Neural cell (in vitro differentiated cells): ENCODE measurements around the gene SHMT2. TPM values are rescaled to one million over a fixed set of nuclear protein-coding genes. Genes with fewer than 3 reads are reported as not detected.

Source experiments
- H2AFZ ChIP-seq: fragments of 200-600, 300-800 bp; sonication (generic), shearing (Covaris generic); 2 replicates; pipeline ENCODE4 v1.6.0; 2014; ENCODE audit warnings: low read depth, mild to moderate bottlenecking, antibody characterized with exemption, low read length, moderate library complexity
- H3F3A ChIP-seq: fragments of 200-600 bp; shearing (Covaris generic); 2 replicates; pipeline ENCODE4 v1.6.1; 2016; ENCODE audit warnings: mild to moderate bottlenecking, moderate library complexity, mixed read lengths, antibody characterized with exemption, low read length; ENCODE audit not compliant: insufficient read depth, poor library complexity, severe bottlenecking
- H3K27ac ChIP-seq: fragments of 200-600, 300-800 bp; sonication (generic), shearing (Covaris generic); 2 replicates; pipeline ENCODE4 v1.5.1; 2014; ENCODE audit warnings: mild to moderate bottlenecking, low read length, moderate library complexity
- H3K27me3 ChIP-seq: fragments of 300-800, 200-600 bp; sonication (generic), shearing (Covaris generic); 2 replicates; pipeline ENCODE4 v1.6.0; 2014; ENCODE audit warnings: mild to moderate bottlenecking, low read depth, low read length, moderate library complexity; ENCODE audit not compliant: insufficient read depth
- H3K36me3 ChIP-seq: fragments of 300-800, 200-600 bp; sonication (generic), shearing (Covaris generic); 2 replicates; pipeline ENCODE4 v1.5.1; 2014; ENCODE audit warnings: mild to moderate bottlenecking, antibody characterized with exemption, low read length, moderate library complexity; ENCODE audit not compliant: insufficient read depth
- H3K4me2 ChIP-seq: fragments of 300-800, 200-600 bp; sonication (generic), shearing (Covaris generic); 2 replicates; pipeline ENCODE4 v1.6.0; 2014; ENCODE audit warnings: mild to moderate bottlenecking, low read length
- H3K4me3 ChIP-seq: fragments of 300-800, 200-600 bp; sonication (generic), shearing (Covaris generic); 2 replicates; pipeline ENCODE4 v1.5.1; 2014; ENCODE audit warnings: mild to moderate bottlenecking, low read length, moderate library complexity
- H3K79me2 ChIP-seq: fragments of 200-600 bp; shearing (Covaris generic); replicated peaks from 2 replicates; pipeline ENCODE4 v1.6.0; 2014; ENCODE audit warnings: mild to moderate bottlenecking, low read length, moderate library complexity; ENCODE audit not compliant: insufficient read depth
- H3K9ac ChIP-seq: fragments of 300-800, 200-600 bp; sonication (generic), shearing (Covaris generic); 2 replicates; pipeline ENCODE4 v1.6.1; 2016; ENCODE audit warnings: mild to moderate bottlenecking, low read length, mixed read lengths
- H3K9me2 ChIP-seq: fragments of 200-600 bp; shearing (Covaris generic); 2 replicates; pipeline ENCODE4 v1.6.1; 2016; ENCODE audit warnings: mild to moderate bottlenecking, low read length, mixed read lengths; ENCODE audit not compliant: insufficient read depth
- H3K9me3 ChIP-seq: fragments of 200-600, 300-800 bp; sonication (generic), shearing (Covaris generic); 2 replicates; pipeline ENCODE4 v1.6.1; 2016; ENCODE audit warnings: mild to moderate bottlenecking, mixed run types, low read length, moderate library complexity, mixed read lengths
- H4K20me1 ChIP-seq: fragments of 200-600 bp; shearing (Covaris generic); 2 replicates; pipeline ENCODE4 v1.6.1; 2016; ENCODE audit warnings: mild to moderate bottlenecking, mixed run types; ENCODE audit not compliant: insufficient read depth
- CTCF ChIP-seq: fragments of 450-650 bp; IDR thresholded peaks from 2 replicates; pipeline ENCODE4 v1.5.1; 2014; ENCODE audit warnings: antibody characterized with exemption, mild to moderate bottlenecking, moderate library complexity; ENCODE audit not compliant: poor library complexity, severe bottlenecking
- EP300 ChIP-seq: fragments of 450-650 bp; conservative IDR thresholded peaks from 2 replicates; pipeline ENCODE4 v1.6.1; 2014; ENCODE audit warnings: antibody characterized with exemption, mild to moderate bottlenecking, moderate library complexity; ENCODE audit not compliant: poor library complexity, severe bottlenecking
- EZH2 ChIP-seq: fragments of 200-600, 300-800 bp; shearing (Covaris generic), sonication (generic); IDR thresholded peaks from 2 replicates; pipeline ENCODE4 v1.6.1; 2014; ENCODE audit warnings: antibody characterized with exemption, low read length, borderline replicate concordance, mild to moderate bottlenecking; ENCODE audit not compliant: insufficient read depth, poor library complexity, severe bottlenecking
- MXI1 ChIP-seq: fragments of 450-650 bp; conservative IDR thresholded peaks from 2 replicates; pipeline ENCODE4 v1.6.1; 2014; ENCODE audit warnings: antibody characterized with exemption, mild to moderate bottlenecking; ENCODE audit not compliant: poor library complexity, severe bottlenecking
- POLR2AphosphoS5 ChIP-seq: IDR thresholded peaks from 2 replicates; pipeline ENCODE4 v1.6.1; 2012
- RAD21 ChIP-seq: fragments of 450-650 bp; conservative IDR thresholded peaks from 2 replicates; pipeline ENCODE4 v1.6.1; 2014; ENCODE audit warnings: antibody characterized with exemption, mild to moderate bottlenecking, moderate library complexity
- REST ChIP-seq: IDR thresholded peaks from 2 replicates; pipeline ENCODE4 v1.6.1; 2012; ENCODE audit warnings: borderline replicate concordance
- SMC3 ChIP-seq: fragments of 450-650 bp; conservative IDR thresholded peaks from 2 replicates; pipeline ENCODE4 v1.6.1; 2014; ENCODE audit warnings: antibody characterized with exemption, mild to moderate bottlenecking, moderate library complexity; ENCODE audit not compliant: poor library complexity
- TAF1 ChIP-seq: IDR thresholded peaks from 2 replicates; pipeline ENCODE4 v1.6.1; 2012; ENCODE audit warnings: low read depth
- polyA plus RNA-seq: library from polyadenylated mRNA; depleted of rRNA; stranded (reverse); fragments of >200 nt; gene quantifications from 2 replicates; pipeline ENCODE4 v1.2.3, GENCODE V29; 2014

The SHMT2 gene
- polyA plus RNA-seq, 1 donor from 2014 or later: 38.2 TPM

- Histone ChIP-seq H3K79me2 (no peaks in the 10 kb centered on the region), H2AFZ (no peak overlapping the region), H4K20me1 (no peaks in the 10 kb centered on the region), H3K27me3 (peaks cover 35% of the 10 kb centered on the region), H3K27ac (no peak overlapping the region), H3K4me3 (no peak overlapping the region), H3K4me2 (no peak overlapping the region), H3K9me3 (no peaks in the 10 kb centered on the region), H3F3A (no peaks in the 10 kb centered on the region), H3K9ac (no peak overlapping the region), H3K36me3 (peaks cover 6% of the 10 kb centered on the region), H3K9me2 (no peaks in the 10 kb centered on the region)
- TF ChIP-seq SMC3 (no peak), MXI1 (no peak), POLR2AphosphoS5 (no peak)
Measured at GRCh38 chr12:57212701-57213057, 16.8 kb upstream of the SHMT2 start.

GRCh38 chr12:57213058-57213715, 16.3 kb upstream of the SHMT2 start:
- Histone ChIP-seq H3K4me3 (no peak overlapping the region), H3K27ac (no peak overlapping the region), H2AFZ (no peak overlapping the region)

GRCh38 chr12:57213763-57214397, 15.6 kb upstream of the SHMT2 start:
- Histone ChIP-seq H3F3A (no peaks in the 10 kb centered on the region), H3K9ac (no peak overlapping the region), H3K27me3 (peaks cover 47% of the 10 kb centered on the region), H3K36me3 (peaks cover 6% of the 10 kb centered on the region), H4K20me1 (no peaks in the 10 kb centered on the region), H3K79me2 (no peaks in the 10 kb centered on the region), H3K27ac (no peak overlapping the region), H3K4me2 (no peak overlapping the region), H2AFZ (no peak overlapping the region), H3K9me2 (no peaks in the 10 kb centered on the region), H3K4me3 (no peak overlapping the region), H3K9me3 (no peaks in the 10 kb centered on the region)
- no peak for TF ChIP-seq EZH2
- TF ChIP-seq CTCF: no peak
- no peak for TF ChIP-seq SMC3
- no peak for TF ChIP-seq REST
- no peak for TF ChIP-seq EP300
- no peak for TF ChIP-seq RAD21
- no peak for TF ChIP-seq TAF1
- TF ChIP-seq POLR2AphosphoS5: no peak
- no peak for TF ChIP-seq MXI1

More at GRCh38 chr12:57213058-57213715, 16.3 kb upstream of the SHMT2 start:
- Histone ChIP-seq H3K9ac (no peak overlapping the region), H3K4me2 (no peak overlapping the region), H3F3A (no peaks in the 10 kb centered on the region), H4K20me1 (no peaks in the 10 kb centered on the region), H3K9me3 (no peaks in the 10 kb centered on the region), H3K36me3 (peaks cover 6% of the 10 kb centered on the region), H3K27me3 (peaks cover 40% of the 10 kb centered on the region), H3K79me2 (no peaks in the 10 kb centered on the region), H3K9me2 (no peaks in the 10 kb centered on the region)
- no peak for TF ChIP-seq EZH2
- TF ChIP-seq MXI1: peak; percentile 60
- TF ChIP-seq CTCF: peak; percentile 90
- peak; percentile 91 for TF ChIP-seq SMC3
- TF ChIP-seq RAD21: peak; percentile 88
- TF ChIP-seq POLR2AphosphoS5: no peak
